OCI-LY7 (cell line): ENCODE measurements around the gene NPEPL1.

Experiments
- CTCF ChIP-seq: fragments of 200-600 bp; sonication (generic); conservative IDR thresholded peaks from 2 replicates; pipeline ENCODE4 v1.5.1; 2014; ENCODE audit warnings: mild to moderate bottlenecking, antibody characterized with exemption, low read length, moderate library complexity, mixed read lengths
- EZH2phosphoT487 ChIP-seq: fragments of 200-600 bp; sonication (generic); IDR thresholded peaks from 2 replicates; pipeline ENCODE4 v1.6.1; 2018; ENCODE audit warnings: low read depth, borderline replicate concordance, mild to moderate bottlenecking, mixed run types, antibody characterized with exemption, low read length, moderate library complexity, mixed read lengths

GRCh38 chr20:58699623-58700107, 7.1 kb downstream of the NPEPL1 start:
- TF ChIP-seq CTCF = no peak
- no peak for TF ChIP-seq EZH2phosphoT487
